Left ventricle myocardium inferior (tissue), 1 donor: ENCODE data around the gene CLCN4. TPM values are rescaled to one million over a fixed set of nuclear protein-coding genes. Genes with fewer than 3 reads are reported as not detected.

Experiments used
- DNase-seq: peaks from one replicate; pipeline ENCODE4 v3.0.0-alpha.2; 2020
- H3K27ac ChIP-seq: fragments of 200-600 bp; replicated peaks from 2 replicates; pipeline ENCODE4 v1.8.0; 2021
- H3K27me3 ChIP-seq: fragments of 200-600 bp; 2 replicates; pipeline ENCODE4 v1.8.0; 2021; ENCODE audit warnings: low read depth
- H3K36me3 ChIP-seq: fragments of 200-600 bp; 2 replicates; pipeline ENCODE4 v1.8.0; 2021
- H3K4me1 ChIP-seq: fragments of 200-600 bp; 2 replicates; pipeline ENCODE4 v1.8.0; 2021
- H3K4me3 ChIP-seq: fragments of 200-600 bp; 2 replicates; pipeline ENCODE4 v1.8.0; 2021; ENCODE audit warnings: mild to moderate bottlenecking, moderate library complexity
- H3K9me3 ChIP-seq: fragments of 200-600 bp; replicated peaks from 2 replicates; pipeline ENCODE4 v1.8.0; 2021
- intact Hi-C: fragments of 100-400 bp; cut with micrococcal nuclease; formaldehyde crosslinking; loops from one replicate; pipeline ENCODE4 v1.11.0; 2022
- total RNA-seq: library from RNA; stranded (reverse); fragmentation: NEBNext Ultra II Directional; extraction: Animal tissue kit (Norgen Biotek cat#: 25700); gene quantifications from one replicate; pipeline ENCODE4 v1.2.1, GENCODE V29; 2021
- TF ChIP-seq, protein P1 (sequence below): fragments of 200-600 bp; IDR thresholded peaks from 2 replicates; pipeline ENCODE4 v1.8.0; 2021; ENCODE audit warnings: antibody characterized with exemption, mild to moderate bottlenecking, borderline replicate concordance
- donor health status: DM: no; HTN: yes; CAD: no; lungs with severe emphysema.

The CLCN4 gene
- total RNA-seq, 1 donor from 2014 or later = 36.1 TPM

DNA sequence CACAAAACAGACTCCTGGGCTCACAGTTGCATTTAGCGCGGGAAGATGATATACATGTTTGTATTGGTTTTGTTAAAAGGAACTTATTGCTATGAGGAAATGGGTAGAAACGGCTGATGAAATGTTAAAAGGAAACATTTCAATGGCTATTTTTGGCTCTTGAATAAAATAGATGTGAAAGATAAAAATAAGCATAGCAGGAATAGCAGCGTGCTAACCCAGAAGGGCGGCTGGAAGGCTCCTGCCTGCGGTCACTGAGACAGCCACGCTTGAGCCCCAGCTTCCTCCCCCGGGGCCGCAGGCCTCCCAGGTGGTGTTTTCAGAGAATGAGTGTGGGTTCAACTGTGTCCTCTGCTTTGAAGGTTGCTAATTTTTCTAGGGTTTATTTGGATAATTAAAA is 35.0 kb upstream of the CLCN4 start:
- peaks cover 35% of the 10 kb centered on the region for H3K4me1 ChIP-seq
- no peak for DNase-seq
- peaks cover 17% of the 10 kb centered on the region for H3K36me3 ChIP-seq
- H3K9me3 ChIP-seq = no peaks in the 10 kb centered on the region
- TF ChIP-seq, protein P1, sequence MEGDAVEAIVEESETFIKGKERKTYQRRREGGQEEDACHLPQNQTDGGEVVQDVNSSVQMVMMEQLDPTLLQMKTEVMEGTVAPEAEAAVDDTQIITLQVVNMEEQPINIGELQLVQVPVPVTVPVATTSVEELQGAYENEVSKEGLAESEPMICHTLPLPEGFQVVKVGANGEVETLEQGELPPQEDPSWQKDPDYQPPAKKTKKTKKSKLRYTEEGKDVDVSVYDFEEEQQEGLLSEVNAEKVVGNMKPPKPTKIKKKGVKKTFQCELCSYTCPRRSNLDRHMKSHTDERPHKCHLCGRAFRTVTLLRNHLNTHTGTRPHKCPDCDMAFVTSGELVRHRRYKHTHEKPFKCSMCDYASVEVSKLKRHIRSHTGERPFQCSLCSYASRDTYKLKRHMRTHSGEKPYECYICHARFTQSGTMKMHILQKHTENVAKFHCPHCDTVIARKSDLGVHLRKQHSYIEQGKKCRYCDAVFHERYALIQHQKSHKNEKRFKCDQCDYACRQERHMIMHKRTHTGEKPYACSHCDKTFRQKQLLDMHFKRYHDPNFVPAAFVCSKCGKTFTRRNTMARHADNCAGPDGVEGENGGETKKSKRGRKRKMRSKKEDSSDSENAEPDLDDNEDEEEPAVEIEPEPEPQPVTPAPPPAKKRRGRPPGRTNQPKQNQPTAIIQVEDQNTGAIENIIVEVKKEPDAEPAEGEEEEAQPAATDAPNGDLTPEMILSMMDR = no peak
- peak overlapping the region; percentile 40 for H3K27ac ChIP-seq
- no peak overlapping the region for H3K4me3 ChIP-seq
- intact Hi-C loops = no loop called here
- no peaks in the 10 kb centered on the region for H3K27me3 ChIP-seq

DNA sequence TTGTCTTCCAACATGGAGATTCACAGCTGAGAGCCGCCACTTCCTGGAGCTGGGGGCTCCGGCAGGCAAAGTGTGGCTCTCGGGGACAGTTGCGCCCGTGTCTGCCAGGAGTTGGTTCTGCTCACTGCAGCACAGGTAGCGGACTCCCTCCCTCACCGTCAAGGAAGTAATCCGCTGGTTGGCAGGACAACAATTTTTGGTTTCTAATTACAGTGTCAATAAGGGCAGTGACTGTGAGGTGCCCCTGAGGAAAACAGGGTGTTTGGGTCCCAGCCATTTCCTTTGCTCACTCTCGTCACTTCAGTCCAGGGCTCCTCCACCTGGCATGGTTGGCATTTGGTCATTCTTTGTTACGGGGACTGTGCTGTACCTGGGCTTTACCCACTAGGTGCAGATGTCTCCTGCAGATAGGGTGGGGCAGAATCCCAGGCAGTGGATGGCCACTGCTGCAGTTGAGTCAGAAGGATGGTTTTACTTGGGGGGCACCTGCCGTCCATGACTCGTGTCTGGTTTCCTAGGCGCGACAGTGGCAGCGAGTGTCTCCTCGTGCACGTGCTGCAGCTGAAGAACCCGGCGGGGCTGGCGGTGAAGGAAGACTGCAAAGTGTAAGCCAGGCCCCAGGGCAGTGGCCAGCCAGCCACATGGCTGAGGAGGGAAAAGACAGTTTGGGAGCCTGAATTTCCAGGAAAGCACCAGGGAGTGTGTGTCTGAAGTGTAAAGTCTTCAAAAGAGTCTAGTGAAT is 32.1 kb upstream of the CLCN4 start:
- Histone ChIP-seq H3K27ac (no peak overlapping the region), H3K9me3 (no peaks in the 10 kb centered on the region), H3K36me3 (peaks cover 19% of the 10 kb centered on the region), H3K27me3 (no peaks in the 10 kb centered on the region), H3K4me3 (no peak overlapping the region), H3K4me1 (peaks cover 32% of the 10 kb centered on the region)
- no peak for DNase-seq
- intact Hi-C loops = no loop called here
- TF ChIP-seq, protein P1 = no peak

DNA sequence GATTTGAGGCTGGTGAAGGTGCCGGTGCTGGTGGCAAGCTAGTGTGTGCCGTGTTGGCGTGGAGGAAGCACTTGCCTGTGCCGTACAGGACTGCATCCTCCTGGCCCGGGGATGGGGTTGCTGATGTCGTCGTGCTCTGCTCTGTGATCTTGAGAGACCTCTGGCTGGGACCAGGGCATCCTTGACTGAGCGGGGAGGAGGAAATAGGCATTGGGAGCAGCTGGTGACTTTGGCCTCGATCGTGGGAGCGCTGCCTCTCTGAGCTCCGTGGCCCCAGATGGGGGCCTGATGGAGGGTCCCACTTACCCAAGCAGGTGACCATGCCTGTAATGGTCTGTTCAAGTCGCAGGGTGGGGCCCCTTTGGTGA is 31.5 kb upstream of the CLCN4 start:
- H3K9me3 ChIP-seq = no peaks in the 10 kb centered on the region
- TF ChIP-seq, protein P1 = no peak
- intact Hi-C loops = no loop called here
- H3K4me1 ChIP-seq = peaks cover 28% of the 10 kb centered on the region
- no peaks in the 10 kb centered on the region for H3K27me3 ChIP-seq
- H3K27ac ChIP-seq = no peak overlapping the region
- DNase-seq = no peak
- peaks cover 24% of the 10 kb centered on the region for H3K36me3 ChIP-seq
- H3K4me3 ChIP-seq = no peak overlapping the region

DNA sequence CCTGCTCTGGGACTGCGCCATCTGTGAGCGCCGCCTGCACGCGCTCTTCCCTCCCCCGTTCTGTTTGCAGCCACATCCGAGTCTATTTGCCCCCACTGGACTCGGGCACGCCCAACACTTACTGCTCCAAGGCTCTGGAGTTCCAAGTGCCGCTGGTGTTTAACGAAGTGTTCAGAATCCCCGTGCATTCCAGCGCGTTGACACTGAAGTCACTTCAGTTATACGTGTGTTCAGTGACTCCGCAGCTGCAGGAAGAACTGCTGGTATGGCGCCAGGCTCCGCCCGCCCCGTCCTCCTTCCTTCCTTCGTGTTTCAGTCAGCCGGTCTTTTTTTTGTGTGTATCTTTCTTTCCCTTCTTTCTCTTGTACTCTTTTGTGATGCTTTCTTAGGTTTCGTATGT is 30.7 kb upstream of the CLCN4 start:
- Histone ChIP-seq H3K4me1 (peaks cover 21% of the 10 kb centered on the region), H3K9me3 (no peaks in the 10 kb centered on the region), H3K36me3 (peaks cover 24% of the 10 kb centered on the region), H3K4me3 (no peak overlapping the region), H3K27me3 (no peaks in the 10 kb centered on the region), H3K27ac (no peak overlapping the region)
- intact Hi-C loops = no loop called here
- TF ChIP-seq, protein P1 = no peak
- DNase-seq = no peak

DNA sequence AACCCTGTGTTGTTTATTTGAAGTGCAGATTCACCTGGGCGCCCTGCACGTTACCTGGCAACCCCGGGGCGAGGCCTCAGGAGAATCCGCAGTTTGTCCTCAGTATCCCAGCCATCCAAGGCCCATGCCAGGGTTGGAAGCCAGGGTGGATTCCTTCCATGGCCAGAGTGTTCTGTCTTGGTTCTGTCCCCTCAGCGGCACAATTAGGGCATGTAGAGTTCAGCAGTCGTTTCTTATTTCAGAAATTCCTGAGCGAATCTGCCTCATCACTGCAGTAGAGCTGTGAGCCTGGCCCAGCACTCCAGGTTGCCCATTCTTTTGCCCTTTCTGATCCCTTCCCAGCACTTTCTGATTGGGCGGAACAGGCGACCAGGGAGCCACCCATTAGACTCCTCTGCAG is 29.9 kb upstream of the CLCN4 start:
- Histone ChIP-seq H3K27me3 (no peaks in the 10 kb centered on the region), H3K4me1 (peaks cover 13% of the 10 kb centered on the region), H3K4me3 (no peak overlapping the region), H3K36me3 (peaks cover 24% of the 10 kb centered on the region), H3K9me3 (no peaks in the 10 kb centered on the region), H3K27ac (no peak overlapping the region)
- DNase-seq = no peak
- TF ChIP-seq, protein P1 = no peak
- intact Hi-C loops = no loop called here
